ENCODE results near the gene MAP3K14.

Gene MAP3K14

DNA sequence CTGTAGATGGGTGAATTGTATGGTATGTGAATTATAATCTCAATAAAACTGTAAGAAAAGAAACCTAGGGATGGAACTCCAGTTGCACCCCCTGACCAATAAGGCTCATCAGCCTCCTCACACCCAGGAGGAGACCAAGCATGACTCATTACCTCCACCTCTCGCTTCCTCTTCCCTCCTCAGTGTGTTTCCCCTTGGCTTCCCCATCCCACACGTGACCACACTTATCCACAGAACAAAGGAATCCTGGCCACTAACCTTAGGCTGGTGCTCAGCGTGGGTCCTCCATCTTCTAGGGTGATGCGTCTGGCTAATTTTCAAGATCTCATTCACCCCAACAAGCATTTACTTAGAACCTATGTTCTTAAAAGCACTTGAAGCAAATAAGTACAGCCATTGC, 36.2 kb upstream of the MAP3K14 start:
- H3K27ac ChIP-seq (ENCODE audit: low read length) = peak overlapping the region; percentile 91

GRCh38 chr17:45351831-45352230, 35.0 kb upstream of the MAP3K14 start:
- Histone ChIP-seq H3K27me3 (ENCODE audit: low read depth, low read length) (no peaks in the 10 kb centered on the region), H3K4me2 (ENCODE audit: low read length) (no peak overlapping the region), H3K4me3 (ENCODE audit: low read length) (no peak overlapping the region), H2AFZ (ENCODE audit: low read depth, low read length) (no peak overlapping the region), H3K4me1 (ENCODE audit: low read length) (peaks cover 46% of the 10 kb centered on the region), H3K9ac (ENCODE audit: low read length) (no peak overlapping the region), H3K79me2 (ENCODE audit: low read length) (no peaks in the 10 kb centered on the region), H3K9me3 (ENCODE audit: insufficient read depth, low read length) (peaks cover 8% of the 10 kb centered on the region), H3K36me3 (replicated peaks; ENCODE audit: low read depth, low read length) (peaks cover 14% of the 10 kb centered on the region), H4K20me1 (ENCODE audit: insufficient read depth, low read length) (no peaks in the 10 kb centered on the region), H3K27ac (ENCODE audit: low read length) (peak overlapping the region; percentile 91; the same call in 1 of the 2 replicates)
- no peak for TF ChIP-seq EZH2phosphoT487 (IDR thresholded peaks at IDR 0.05; ENCODE audit: low read depth)

More for the DNA sequence above, 36.2 kb upstream of the MAP3K14 start:
- H3K9ac ChIP-seq (ENCODE audit: low read length) = peak overlapping the region; percentile 61
- no peaks in the 10 kb centered on the region for H4K20me1 ChIP-seq (ENCODE audit: insufficient read depth, low read length)
- peaks cover 14% of the 10 kb centered on the region for H3K36me3 ChIP-seq (replicated peaks; ENCODE audit: low read depth, low read length)
- no peak overlapping the region for H2AFZ ChIP-seq (ENCODE audit: low read depth, low read length)
- peaks cover 8% of the 10 kb centered on the region for H3K9me3 ChIP-seq (ENCODE audit: insufficient read depth, low read length)
- H3K4me1 ChIP-seq (ENCODE audit: low read length) = peaks cover 49% of the 10 kb centered on the region
- TF ChIP-seq, protein P1, sequence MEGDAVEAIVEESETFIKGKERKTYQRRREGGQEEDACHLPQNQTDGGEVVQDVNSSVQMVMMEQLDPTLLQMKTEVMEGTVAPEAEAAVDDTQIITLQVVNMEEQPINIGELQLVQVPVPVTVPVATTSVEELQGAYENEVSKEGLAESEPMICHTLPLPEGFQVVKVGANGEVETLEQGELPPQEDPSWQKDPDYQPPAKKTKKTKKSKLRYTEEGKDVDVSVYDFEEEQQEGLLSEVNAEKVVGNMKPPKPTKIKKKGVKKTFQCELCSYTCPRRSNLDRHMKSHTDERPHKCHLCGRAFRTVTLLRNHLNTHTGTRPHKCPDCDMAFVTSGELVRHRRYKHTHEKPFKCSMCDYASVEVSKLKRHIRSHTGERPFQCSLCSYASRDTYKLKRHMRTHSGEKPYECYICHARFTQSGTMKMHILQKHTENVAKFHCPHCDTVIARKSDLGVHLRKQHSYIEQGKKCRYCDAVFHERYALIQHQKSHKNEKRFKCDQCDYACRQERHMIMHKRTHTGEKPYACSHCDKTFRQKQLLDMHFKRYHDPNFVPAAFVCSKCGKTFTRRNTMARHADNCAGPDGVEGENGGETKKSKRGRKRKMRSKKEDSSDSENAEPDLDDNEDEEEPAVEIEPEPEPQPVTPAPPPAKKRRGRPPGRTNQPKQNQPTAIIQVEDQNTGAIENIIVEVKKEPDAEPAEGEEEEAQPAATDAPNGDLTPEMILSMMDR (IDR thresholded peaks at IDR 0.05; ENCODE audit: low read depth, low read length) = no peak
- TF ChIP-seq EZH2phosphoT487 (IDR thresholded peaks at IDR 0.05; ENCODE audit: low read depth) = no peak
- peak overlapping the region; percentile 66 for H3K4me2 ChIP-seq (ENCODE audit: low read length)
- no peaks in the 10 kb centered on the region for H3K79me2 ChIP-seq (ENCODE audit: low read length)
- no peaks in the 10 kb centered on the region for H3K27me3 ChIP-seq (ENCODE audit: low read depth, low read length)
- H3K4me3 ChIP-seq (ENCODE audit: low read length) = peak overlapping the region; percentile 39

- Histone ChIP-seq H3K4me3 (ENCODE audit: low read length) (no peak overlapping the region), H3K36me3 (replicated peaks; ENCODE audit: low read depth, low read length) (peaks cover 14% of the 10 kb centered on the region), H3K9me3 (ENCODE audit: insufficient read depth, low read length) (peaks cover 8% of the 10 kb centered on the region), H2AFZ (ENCODE audit: low read depth, low read length) (no peak overlapping the region), H3K27me3 (ENCODE audit: low read depth, low read length) (no peaks in the 10 kb centered on the region), H4K20me1 (ENCODE audit: insufficient read depth, low read length) (no peaks in the 10 kb centered on the region), H3K4me2 (ENCODE audit: low read length) (no peak overlapping the region), H3K9ac (ENCODE audit: low read length) (no peak overlapping the region), H3K79me2 (ENCODE audit: low read length) (no peaks in the 10 kb centered on the region), H3K4me1 (ENCODE audit: low read length) (peaks cover 27% of the 10 kb centered on the region), H3K27ac (ENCODE audit: low read length) (no peak overlapping the region)
- TF ChIP-seq EZH2phosphoT487 (IDR thresholded peaks at IDR 0.05; ENCODE audit: low read depth) = no peak
- TF ChIP-seq, protein P1 (IDR thresholded peaks at IDR 0.05; ENCODE audit: low read depth, low read length) = no peak
These were observed 30.6 kb upstream of the MAP3K14 start for GRCh38 chr17:45347444-45347843.

DNA sequence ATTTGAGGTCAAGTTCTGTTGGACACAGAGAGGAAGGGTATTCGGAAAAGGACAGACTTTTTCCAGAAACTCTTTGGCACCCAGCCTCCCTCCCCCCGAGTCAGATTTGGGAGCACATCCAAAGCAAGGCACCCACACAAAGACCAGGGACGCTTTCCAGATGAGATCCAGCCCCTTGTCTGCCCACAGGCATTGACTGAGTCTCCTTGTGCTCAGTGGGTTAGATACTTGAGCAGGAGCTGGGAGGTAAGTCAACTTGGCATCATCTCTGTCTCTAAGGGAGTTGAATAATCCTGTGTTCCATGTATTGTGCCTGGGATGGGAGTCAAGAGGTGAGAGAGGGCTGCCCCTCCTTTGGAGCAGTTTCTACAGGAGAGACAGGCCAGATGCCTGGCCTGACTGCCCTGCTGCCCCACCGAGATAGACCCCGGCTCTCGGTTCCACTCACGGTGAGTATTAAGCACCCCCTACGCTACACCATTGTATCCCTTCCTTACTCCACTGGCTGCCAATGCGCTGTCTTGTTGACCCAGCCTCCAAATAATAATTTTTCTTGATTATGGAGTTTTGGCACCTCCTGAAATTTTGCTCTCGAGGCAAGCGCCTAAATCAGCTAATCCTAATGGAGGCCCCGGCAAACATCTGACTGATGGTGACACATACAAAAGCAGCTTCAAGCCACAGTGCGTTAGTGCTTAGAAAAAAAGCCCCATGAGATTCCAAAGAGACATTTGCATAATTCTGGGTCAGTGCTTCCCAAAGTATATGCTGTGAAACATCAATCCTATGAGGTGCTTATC, 29.6 kb upstream of the MAP3K14 start:
- Histone ChIP-seq H3K4me2 (ENCODE audit: low read length) (no peak overlapping the region), H3K4me3 (ENCODE audit: low read length) (no peak overlapping the region), H4K20me1 (ENCODE audit: insufficient read depth, low read length) (no peaks in the 10 kb centered on the region), H2AFZ (ENCODE audit: low read depth, low read length) (no peak overlapping the region), H3K79me2 (ENCODE audit: low read length) (no peaks in the 10 kb centered on the region), H3K36me3 (replicated peaks; ENCODE audit: low read depth, low read length) (peaks cover 5% of the 10 kb centered on the region), H3K9ac (ENCODE audit: low read length) (no peak overlapping the region), H3K27ac (ENCODE audit: low read length) (no peak overlapping the region), H3K9me3 (ENCODE audit: insufficient read depth, low read length) (no peaks in the 10 kb centered on the region), H3K4me1 (ENCODE audit: low read length) (peaks cover 21% of the 10 kb centered on the region), H3K27me3 (ENCODE audit: low read depth, low read length) (no peaks in the 10 kb centered on the region)
- no peak for TF ChIP-seq EZH2phosphoT487 (IDR thresholded peaks at IDR 0.05; ENCODE audit: low read depth)
- TF ChIP-seq, protein P1 (IDR thresholded peaks at IDR 0.05; ENCODE audit: low read depth, low read length) = no peak
